ENCODE data around the gene VAMP5. TPM values are rescaled to one million over a fixed set of nuclear protein-coding genes. Genes with fewer than 3 reads are reported as not detected.

Gene VAMP5
- total and polyA plus RNA-seq, 10 donors, result 58.5 to 129 (median 72.1) TPM

- Histone ChIP-seq H3K4me1 (peaks cover 0 to 15% (median 4%) of the 10 kb centered on the region in 6 donors), H3K27me3 (replicated peaks in 1 of 7) (no peaks in the 10 kb centered on the region), H3K9me3 (no peaks in the 10 kb centered on the region), H3K36me3 (peaks cover under 1 to 100% (median 98%) of the 10 kb centered on the region in 6 donors), H3K4me3 (no peak overlapping the region), H3K27ac (peak overlapping the region in 4 of 8 donors; percentile 2 to 51 (median 30))
- intact Hi-C loops (cut with DNase I; ENCODE audit: low total_unique reads), result no loop called here
- 47 to 55% (median 49%) methylated on average over 2 of the region's 2 CpGs for WGBS, 5 donors
- no peak for DNase-seq
- TF ChIP-seq POLR2A (IDR thresholded peaks at IDR 0.05) (no peak), CTCF (IDR thresholded peaks at IDR 0.05 in 8 of 11, conservative IDR thresholded peaks at IDR 0.05 in 3 of 11) (no peak), POLR2AphosphoS5 (IDR thresholded peaks at IDR 0.05) (no peak)
Observed at GRCh38 chr2:85628658-85629057, 44.4 kb downstream of the VAMP5 start.

GRCh38 chr2:85631316-85631715, 47.1 kb downstream of the VAMP5 start:
- Histone ChIP-seq H3K9me3 (no peaks in the 10 kb centered on the region), H3K27ac (no peak overlapping the region), H3K4me1 (peaks cover 0 to 15% (median 4%) of the 10 kb centered on the region in 6 donors), H3K4me3 (no peak overlapping the region), H3K36me3 (peaks cover 0 to 100% (median 95%) of the 10 kb centered on the region in 6 donors), H3K27me3 (replicated peaks in 1 of 7) (no peaks in the 10 kb centered on the region)
- no peak for DNase-seq
- TF ChIP-seq CTCF (IDR thresholded peaks at IDR 0.05 in 8 of 11, conservative IDR thresholded peaks at IDR 0.05 in 3 of 11), result no peak
- TF ChIP-seq POLR2A (IDR thresholded peaks at IDR 0.05), result no peak
- no peak for TF ChIP-seq POLR2AphosphoS5 (IDR thresholded peaks at IDR 0.05)
- intact Hi-C loops (cut with DNase I; ENCODE audit: low total_unique reads), result loop anchor here (10.0 kb wide), 1 partner anchor 183 kb away; no protein-coding TSS in a partner anchor
- 92 to 98% (median 94%) methylated on average over 3 of the region's 3 CpGs for WGBS, 5 donors

- DNase-seq, result no peak
- TF ChIP-seq CTCF (IDR thresholded peaks at IDR 0.05 in 8 of 11, conservative IDR thresholded peaks at IDR 0.05 in 3 of 11) (no peak), POLR2A (IDR thresholded peaks at IDR 0.05) (no peak), POLR2AphosphoS5 (IDR thresholded peaks at IDR 0.05) (no peak)
- Histone ChIP-seq H3K4me3 (no peak overlapping the region), H3K27ac (no peak overlapping the region), H3K9me3 (no peaks in the 10 kb centered on the region), H3K27me3 (replicated peaks in 1 of 7) (no peaks in the 10 kb centered on the region), H3K4me1 (peaks cover 0 to 7% (median 0%) of the 10 kb centered on the region in 6 donors), H3K36me3 (peaks cover 3 to 100% (median 94%) of the 10 kb centered on the region in 6 donors)
- intact Hi-C loops (cut with DNase I; ENCODE audit: low total_unique reads), result loop anchor here (5.0 to 10.0 kb wide), 2 partner anchors 72 to 180 kb away; no protein-coding TSS in a partner anchor
- WGBS, 5 donors, result 79 to 90% (median 83%) methylated on average over 8 of the region's 8 CpGs
Observed at GRCh38 chr2:85635011-85635410, 50.8 kb downstream of the VAMP5 start.

- 63 to 77% (median 69%) methylated on average over 4 of the region's 4 CpGs for WGBS, 5 donors
- TF ChIP-seq POLR2AphosphoS5 (IDR thresholded peaks at IDR 0.05) (no peak), POLR2A (IDR thresholded peaks at IDR 0.05) (no peak), CTCF (IDR thresholded peaks at IDR 0.05 in 8 of 11, conservative IDR thresholded peaks at IDR 0.05 in 3 of 11) (no peak)
- Histone ChIP-seq H3K4me3 (no peak overlapping the region), H3K36me3 (peaks cover 3 to 100% (median 96%) of the 10 kb centered on the region in 6 donors), H3K9me3 (no peaks in the 10 kb centered on the region), H3K27me3 (replicated peaks in 1 of 7) (no peaks in the 10 kb centered on the region), H3K4me1 (peaks cover 0 to 7% (median 0%) of the 10 kb centered on the region in 6 donors), H3K27ac (no peak overlapping the region)
- no peak for DNase-seq
- intact Hi-C loops (cut with DNase I; ENCODE audit: low total_unique reads), result loop anchor here (5.0 to 10.0 kb wide), 2 partner anchors 72 to 179 kb away; no protein-coding TSS in a partner anchor
Observed at GRCh38 chr2:85635636-85636035, 51.4 kb downstream of the VAMP5 start.

Measured in spleen (tissue), 11 donors.